HG03439 (cell line): ENCODE data around the gene SOCS3.
A peak's percentile ranks its signal among the peaks of the same experiment; 100 is the strongest.

Experiments
- ATAC-seq: cut with Tn5 transposase; IDR thresholded peaks from one replicate; pipeline ENCODE4 v1.9.1; 2021; ENCODE audit warnings: mild to moderate bottlenecking, moderate library complexity; ENCODE audit not compliant: unreplicated experiment

Gene SOCS3

DNA sequence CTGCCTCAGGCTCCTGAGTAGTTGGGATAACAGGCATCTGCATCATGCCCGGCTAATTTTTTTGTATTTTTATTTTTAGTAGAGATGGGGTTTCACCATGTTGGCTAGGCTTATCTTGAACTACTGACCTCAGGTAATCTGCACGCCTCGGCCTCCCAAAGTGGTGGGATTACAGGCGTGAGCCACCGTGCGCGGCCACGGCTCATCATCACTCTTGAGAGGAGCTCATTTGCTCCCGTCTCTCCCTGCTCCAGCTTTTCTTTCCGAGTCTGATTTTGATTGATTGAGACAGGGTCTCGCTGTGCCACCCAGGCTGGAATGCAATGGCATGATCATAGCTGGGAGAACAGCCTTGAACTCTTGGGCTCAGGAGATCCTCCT lies 31.2 kb upstream of the SOCS3 start:
- ATAC-seq: no peak

DNA sequence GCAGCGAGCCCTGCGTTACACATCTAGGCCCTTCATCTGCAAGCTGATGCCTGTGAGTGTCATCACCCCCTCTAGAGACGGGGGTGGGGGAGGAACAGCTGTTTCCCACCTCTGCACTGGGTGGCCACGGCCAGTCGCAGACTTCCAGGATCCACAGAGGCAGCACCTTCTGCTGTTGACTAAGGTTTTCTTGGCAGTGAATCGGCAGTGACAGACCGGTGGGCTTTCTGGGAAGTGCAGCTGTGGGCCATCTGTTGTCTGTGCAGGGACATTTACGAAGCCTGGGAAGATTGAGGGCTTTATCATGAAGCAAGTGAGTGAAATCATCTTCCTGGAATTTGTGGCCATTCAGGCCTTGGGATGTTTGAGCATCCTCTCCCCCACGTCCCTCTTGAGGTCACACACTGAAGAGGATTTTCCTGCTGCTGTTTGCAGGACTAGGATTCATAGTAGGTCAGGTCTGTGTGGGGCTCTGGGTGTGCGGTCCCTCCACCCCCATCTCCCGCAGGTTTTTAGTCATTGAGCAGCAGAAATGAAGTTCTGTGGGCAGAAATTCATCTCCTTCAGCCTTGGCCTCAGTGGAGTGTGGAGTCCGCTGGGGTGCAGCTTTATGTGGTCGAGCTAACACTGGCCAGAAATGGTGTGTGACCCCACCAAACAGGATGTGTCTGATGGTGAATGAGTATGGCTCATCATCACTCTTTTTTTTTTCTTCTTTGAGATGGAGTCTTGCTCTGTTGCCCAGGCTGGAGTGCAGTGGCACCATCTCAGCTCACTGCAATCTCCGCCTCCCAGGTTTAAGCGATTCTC lies 30.6 kb upstream of the SOCS3 start:
- no peak for ATAC-seq

DNA sequence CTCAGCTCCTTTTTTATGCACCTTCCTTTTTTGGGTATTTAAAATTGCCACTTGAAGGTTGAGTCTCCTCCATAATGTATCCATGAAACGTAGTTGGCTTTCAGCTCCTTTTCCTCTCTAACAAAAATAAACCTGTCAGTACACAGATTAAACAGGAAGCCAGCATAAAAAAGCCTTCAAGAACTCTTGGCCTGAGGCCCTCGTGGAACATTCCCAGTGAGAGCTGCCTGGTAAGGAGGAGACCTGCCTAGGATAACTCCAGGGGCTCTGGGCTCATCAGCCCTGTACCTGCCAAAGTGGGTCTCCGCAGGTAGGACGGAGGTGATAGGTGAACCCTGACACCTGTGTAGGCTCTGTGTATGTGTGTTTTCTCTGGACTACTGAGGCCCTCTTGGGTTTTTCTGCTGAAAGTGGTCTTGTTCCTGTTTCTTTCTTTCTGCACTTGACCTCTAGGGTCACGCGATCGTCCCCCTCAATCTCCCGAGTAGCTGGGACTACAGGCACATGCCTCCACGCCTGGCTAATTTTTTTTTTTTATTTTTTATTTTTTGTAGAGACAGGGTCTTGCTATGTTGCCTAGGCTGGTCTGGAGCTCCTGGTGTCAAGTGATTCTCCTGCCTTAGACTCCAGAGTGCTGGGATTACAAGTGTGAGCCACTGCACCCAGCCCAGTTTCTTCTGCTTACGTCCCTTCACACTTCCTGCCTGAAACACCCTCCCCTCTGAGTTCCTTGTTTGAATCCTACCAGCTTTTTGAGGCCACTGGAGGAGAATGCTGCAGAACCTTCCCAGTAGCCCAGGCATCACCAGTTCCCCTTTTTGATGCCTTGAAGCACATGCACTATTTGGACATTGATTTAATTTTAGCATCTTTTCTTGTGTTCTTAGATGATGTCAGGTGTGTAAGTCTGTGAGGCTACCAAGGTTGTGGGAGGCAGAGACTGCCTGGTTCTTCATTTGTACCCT lies 28.4 kb upstream of the SOCS3 start:
- ATAC-seq: no peak

DNA sequence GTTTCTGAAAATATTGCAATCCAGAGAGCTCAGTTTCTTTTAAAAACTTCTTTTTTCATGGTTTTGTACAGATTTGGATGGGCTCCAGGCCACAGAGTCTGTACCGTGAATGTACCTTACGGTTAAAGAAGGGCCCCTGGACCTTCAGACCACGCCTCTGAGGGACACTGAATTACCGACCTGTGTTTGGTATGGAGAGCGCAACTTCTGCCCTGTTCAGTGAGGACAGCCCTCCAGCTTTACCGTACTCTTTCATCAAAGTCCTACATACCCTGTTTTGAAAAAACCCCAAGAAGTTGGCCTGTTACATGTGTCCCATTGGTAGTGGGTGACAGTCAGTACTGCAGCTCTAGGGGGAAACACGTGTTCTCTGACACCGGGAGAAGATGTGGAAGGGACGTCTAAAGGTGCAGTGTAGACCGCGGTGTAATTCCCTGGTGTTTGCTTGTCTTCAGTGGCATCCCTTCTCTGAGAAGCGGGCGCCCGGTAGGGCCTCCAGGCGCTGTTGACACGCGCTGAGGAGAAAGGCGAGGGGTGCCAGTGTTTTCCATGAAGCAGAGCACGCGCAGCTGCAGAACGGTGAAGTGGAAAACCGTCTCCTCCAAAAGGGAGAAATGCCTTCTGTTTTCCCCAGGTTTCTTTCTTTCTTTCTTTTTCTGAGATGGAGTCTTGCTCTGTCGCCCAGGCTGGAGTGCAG lies 24.8 kb upstream of the SOCS3 start:
- peak; percentile 6 for ATAC-seq

DNA sequence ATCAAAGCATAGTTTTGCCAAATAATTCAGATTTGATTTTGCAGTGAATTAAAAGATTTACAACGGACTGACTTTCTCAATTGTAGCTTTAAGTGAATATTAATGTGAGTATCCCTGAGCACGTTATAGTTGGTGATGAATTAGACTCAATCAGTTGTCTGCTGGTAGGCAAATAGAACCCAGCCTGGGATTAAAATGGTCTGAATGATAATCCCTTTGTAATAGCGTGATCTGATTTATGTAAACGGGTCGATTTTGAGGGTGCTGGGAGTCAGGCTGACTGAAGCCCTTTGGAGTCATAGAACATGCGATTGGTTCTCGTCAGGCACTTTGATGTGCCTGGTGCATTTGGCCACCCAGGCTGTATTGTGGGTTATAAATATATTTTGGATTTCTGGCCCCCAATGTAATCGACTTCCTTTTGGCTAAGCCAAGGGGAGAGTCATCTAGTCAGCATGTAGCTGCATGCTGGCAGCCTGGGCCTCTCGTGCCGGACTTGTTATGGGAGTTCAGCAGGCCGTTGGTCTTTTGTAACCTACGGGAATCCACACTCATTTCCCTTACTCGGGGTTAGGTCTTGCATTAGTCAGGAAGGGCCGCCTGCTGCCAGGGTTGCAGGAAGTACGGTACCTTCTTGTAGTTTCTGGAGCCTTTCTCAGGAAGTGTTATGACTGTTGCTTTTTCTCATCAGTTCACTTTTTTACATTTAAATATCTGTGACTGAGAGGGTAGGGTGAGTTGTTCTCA lies 24.0 kb upstream of the SOCS3 start:
- ATAC-seq: peak; percentile 33

DNA sequence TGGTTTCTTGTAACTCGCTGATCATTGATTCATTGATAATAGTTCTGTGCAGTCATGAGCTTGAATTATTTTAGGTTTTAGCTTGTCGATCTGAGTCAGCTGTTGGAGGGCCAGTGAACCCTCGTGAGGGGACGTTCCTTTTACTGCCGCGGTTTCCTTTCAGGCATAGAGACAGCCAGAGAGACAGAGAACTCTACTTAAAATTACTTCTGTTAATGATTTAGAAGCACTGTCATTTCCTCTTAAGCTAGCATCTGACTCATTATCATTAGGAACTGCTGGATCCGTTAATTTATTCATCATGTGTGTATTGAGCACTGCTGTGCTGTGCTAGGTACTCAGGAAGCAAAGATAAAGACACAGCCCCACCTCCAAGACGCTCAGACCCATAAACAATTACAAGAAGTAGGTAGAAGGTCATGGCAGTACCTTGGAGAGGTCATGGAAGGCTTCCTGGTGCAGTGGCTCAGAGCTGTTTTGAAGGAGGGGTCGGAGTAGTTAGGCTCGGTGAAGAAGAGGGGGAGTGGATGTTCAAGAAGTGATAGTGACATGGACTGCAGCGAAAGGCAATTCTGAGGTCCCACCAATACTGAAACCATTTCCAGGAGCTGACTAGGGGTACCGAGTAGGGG lies 21.8 kb upstream of the SOCS3 start:
- no peak for ATAC-seq

DNA sequence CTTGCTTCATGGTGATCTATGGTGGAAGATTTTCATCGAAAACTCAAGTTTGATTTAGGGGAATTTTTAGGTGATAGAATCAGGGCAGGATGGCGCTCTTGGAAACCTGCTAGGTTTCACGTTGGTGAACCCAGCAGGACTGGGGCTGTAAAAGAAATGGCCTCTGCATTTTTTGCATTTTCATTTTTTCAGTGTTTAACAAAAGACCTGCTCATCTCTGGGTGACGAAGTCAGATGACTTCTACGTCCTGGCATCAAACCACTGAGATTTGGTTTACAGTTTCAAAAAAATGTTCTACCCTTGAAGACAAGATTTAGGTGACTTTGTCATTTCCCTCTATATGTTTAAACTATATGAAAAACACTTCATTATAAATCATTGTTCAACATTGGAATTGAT lies 20.5 kb upstream of the SOCS3 start:
- no peak for ATAC-seq

DNA sequence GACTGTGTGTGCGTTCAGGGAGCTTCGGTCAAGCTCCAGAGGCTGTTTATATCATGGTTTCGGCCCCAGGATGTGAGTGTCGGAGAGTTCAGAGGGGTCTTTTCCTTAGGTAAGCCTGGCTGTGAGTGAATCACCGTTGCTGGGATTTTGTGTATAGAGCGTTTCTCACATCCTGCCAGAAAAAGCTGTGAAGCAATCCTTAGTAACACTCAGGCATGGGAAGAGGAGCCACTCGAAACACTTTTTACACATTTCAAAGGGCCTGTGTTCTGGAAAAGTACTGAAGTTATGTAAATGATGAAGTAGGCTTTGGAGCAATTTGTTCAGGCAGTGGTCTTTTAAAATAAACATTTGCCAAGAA lies 19.2 kb upstream of the SOCS3 start:
- no peak for ATAC-seq

DNA sequence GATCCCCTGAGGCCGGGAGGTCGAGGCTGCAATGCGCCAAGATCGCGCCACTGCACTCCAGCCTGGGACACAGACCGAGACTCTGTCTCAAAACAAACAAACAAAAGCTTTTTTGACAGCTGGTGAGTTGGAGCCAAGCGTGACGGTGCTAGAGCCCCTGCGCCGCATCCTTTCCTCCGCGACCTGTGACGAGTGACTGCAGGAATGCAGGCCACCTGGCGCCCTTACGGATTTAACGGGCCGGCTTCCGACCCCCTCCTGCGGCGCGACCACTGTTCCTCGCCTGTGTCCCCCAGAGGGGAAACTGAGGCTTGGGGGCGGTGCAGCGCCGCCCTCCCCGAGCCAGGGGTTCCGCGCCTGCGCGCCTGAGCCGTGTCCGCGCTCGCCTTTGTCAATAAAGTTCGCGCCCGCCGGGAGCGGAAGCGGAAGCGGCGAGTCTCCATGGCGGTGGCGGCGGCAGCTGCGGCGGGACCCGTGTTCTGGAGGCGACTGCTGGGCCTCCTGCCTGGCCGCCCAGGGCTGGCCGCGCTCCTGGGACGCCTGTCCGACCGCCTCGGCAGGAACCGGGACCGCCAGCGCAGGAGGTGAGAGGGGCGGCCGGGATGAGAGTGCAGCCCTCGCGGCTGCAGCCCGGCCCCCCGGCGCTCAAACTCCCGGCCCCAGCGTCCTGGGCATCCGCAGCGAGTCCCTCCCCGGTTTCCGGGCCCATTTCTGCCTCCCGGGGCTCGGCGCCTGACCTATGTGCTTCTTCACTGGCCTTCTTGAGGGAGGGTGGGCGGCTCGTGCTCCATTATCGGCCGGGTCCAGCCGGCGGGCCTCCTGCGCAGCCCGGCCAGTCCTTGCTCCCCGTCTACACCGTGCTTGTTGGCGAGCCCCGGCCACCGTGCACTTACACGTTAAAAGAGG lies 18.6 kb upstream of the SOCS3 start, which contains the start of gene PGS1:
PGS1 (plus strand) TSS at position 425 of the 906 bp plus-strand sequence; CDS start at position 442, 17 bp downstream.
- ATAC-seq: peak; percentile 58

DNA sequence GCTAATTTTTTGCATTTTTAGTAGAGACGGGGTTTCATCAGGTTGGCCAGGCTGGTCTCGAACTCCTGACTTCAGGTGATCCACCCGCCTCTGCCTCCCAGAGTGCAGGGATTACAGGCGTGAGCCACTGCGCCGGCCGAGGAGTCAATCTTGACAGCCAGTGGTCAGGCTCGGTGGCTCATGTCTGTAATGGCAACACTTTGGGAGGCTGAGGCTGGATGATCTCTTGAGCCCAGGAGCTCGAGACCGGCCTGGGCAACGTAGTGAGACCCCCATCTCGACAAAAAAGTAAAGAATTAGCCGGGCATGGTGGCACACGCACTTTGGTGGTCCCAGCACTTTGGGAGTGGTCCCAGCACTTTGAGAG lies 18.0 kb upstream of the SOCS3 start:
- ATAC-seq: no peak

DNA sequence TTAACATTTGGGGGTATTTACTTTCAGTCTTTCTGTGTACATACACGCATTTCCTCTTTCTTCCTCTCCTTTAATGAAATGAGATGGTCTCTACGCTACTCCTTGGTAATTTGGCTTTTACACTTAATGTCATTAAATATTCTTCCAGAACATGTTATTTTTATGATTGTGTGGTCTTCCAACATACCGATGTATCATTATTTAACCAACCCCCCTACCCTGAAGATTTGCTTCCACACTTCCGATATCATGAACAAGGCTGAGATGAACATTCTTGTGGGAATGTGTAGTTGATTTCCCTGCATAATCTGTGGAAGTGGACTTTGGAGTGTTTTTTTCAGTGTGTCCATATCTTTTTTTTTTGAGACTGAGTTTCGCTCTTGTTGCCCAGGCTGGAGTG lies 16.3 kb upstream of the SOCS3 start:
- no peak for ATAC-seq

DNA sequence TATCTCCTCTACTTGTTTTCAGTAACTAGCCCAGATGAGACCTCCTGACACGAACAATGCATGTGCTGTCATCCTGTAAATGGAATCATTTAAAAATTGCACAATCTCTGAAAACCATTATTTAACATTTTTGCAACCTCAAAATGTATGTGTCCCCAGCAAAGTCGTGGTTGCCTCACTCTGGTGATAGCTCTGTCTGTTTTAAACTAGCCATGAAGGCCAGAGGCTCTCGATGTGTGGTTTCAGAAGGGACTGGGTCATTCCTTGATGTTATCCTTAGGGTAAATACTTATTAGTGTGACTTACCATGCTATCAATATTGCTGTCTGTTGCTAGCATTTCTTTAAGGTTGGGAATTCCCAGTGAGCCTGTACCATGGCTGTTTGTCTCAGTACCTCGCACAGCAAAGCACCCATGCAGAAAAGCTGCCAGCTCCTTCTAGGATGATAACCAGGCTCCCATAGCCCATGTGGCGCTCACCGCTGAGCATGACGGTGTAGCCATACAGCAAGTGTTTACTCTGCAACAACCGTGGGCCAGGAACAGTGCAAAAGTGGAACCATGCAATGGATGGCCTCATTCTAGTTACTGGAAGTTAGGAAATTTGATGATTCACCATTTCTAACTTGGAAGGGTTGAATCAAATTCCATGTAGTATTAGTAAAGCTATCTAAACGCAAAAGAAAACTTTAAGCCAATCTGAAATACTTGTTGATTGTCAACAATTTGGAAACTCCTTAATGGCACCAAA lies 15.7 kb upstream of the SOCS3 start:
- ATAC-seq: no peak

DNA sequence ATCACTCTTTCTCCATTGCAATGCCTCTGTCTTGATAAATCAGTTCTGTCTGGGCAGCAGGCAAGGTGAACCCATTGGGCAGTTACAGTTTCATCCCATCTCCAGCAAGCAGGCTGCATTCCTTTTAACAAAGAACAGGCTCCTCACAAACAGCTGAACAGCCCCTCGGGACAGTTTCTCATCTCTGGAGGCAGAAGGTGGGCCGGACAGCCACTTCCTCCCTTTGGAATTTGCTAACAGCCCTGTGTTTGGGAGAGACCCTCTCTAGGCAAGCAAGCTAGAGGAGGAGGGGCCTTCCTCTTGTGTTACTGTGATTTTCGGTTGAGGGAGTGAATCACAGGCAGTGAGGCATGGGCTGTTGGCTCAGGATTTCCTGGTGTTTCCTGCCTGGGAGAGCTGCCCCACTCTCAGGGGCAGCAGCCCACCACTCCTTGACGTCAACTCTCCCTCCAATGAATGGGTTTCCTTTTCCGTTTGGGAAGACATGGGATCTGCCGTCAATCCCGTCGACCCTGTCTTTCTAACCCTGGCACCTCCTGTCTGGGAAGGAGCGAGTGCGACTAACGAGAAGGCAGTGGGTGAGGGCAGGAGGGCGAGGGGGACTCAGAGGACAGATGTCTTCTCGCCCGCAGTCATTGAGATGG lies 14.9 kb upstream of the SOCS3 start:
- ATAC-seq: no peak

DNA sequence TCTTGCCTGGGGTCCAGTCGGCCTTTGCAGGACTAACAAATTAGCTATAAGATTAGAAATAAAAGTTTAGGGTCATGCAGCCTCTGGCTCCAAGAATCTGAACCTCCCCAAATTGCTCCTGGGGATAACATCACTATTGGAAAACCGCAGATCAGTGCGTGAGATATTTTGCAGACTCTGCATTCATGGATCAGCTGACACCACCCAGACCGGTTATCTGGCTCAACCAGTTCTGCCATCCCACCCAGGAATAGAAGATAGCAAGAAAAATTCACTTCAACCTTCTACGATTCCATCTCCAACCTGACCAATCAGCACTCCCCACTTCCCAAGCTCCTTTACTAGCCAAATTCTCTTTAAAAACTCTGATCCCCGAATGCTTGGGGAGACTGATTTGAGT lies 14.3 kb upstream of the SOCS3 start:
- no peak for ATAC-seq

DNA sequence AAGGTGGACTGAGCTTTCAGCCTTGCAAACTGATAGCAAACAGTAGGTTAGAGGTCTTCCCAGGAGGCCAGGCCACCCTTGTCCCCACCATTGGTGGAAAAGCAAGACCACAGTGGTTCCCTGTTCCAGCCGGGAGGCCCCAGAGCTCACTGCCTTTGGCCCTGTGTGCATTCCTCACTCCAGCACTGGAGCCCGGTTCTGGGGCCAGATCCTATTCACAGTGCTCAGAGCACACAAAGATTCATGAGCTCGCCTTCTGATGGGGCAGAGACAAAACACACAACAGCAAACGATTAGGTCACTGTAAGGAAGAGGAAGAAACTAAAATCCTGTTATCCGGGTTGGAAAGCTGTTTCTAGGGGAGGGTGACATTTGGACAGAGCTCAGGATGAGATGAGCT lies 13.0 kb upstream of the SOCS3 start:
- ATAC-seq: no peak

DNA sequence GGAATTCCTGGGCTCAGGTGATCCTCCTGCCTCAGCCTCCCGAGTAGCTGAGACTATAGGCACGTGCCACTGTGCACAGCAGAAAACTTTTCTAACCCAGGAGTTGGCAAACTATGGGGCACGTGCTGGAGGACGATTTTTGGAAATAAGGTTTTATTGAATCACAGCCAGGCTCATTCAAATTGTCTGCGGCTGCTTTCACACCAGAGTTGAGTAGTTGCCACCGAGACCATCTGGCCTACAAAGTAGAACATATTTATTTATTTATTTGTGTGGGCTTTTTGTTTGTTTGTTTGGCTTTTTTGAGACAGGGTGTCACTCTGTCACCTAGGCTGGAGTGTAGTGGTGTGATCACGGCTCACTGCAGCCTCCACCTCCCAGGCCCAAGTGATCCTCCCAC lies 11.2 kb upstream of the SOCS3 start:
- no peak for ATAC-seq

DNA sequence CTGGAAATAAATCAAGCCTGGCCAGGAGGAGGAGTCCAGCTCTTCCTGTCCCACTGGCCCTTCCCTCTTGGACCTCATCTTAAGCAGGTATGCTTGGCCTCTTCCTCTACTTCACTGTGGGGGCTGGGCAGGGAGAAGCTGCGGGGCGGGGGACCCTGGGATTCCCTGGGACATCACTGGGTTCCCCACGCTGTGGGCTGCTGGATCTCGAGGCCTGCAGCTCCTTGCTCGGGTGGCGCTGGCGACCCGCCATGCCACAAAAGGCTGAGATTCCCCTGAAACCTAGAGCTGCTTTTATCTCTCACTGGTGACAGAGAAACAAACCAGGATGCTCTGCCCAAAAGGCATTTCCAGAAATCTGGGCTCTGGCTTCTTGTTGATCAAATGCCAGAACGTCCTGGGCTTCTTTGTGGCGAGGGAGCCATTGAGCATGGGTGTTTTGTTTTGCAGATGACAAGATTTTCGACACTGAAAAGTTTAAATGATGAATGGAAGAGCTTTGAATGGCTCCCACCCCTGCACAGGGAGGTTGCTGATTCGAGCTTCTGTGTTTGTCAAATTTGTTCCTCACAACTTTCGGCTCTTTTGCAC lies 10.0 kb upstream of the SOCS3 start:
- no peak for ATAC-seq
